GM23248 (cell line): ENCODE results near the gene GDF9. TPM values are rescaled to one million over a fixed set of nuclear protein-coding genes. Genes with fewer than 3 reads are reported as not detected.

ENCODE experiments used
- DNase-seq: peaks from one replicate; pipeline ENCODE4 v3.0.0-alpha.2; 2015
- H2AFZ ChIP-seq: fragments of 200-600 bp; sonication (generic); 2 replicates; pipeline ENCODE4 v1.6.1; 2016; ENCODE audit warnings: antibody characterized with exemption
- H3F3A ChIP-seq: fragments of 200-600 bp; sonication (generic); 2 replicates; pipeline ENCODE4 v1.6.1; 2016; ENCODE audit warnings: mild to moderate bottlenecking, antibody characterized with exemption, mixed run types; ENCODE audit not compliant: insufficient read depth
- H3K27ac ChIP-seq: fragments of 200-600 bp; sonication (generic); 2 replicates; pipeline ENCODE4 v1.5.1; 2016; ENCODE audit warnings: mild to moderate bottlenecking
- H3K27me3 ChIP-seq: fragments of 200-600 bp; sonication (generic); replicated peaks from 2 replicates; pipeline ENCODE4 v1.6.1; 2016; ENCODE audit warnings: mild to moderate bottlenecking; ENCODE audit not compliant: insufficient read depth
- H3K36me3 ChIP-seq: fragments of 200-600 bp; sonication (generic); 2 replicates; pipeline ENCODE4 v1.6.1; 2016; ENCODE audit warnings: low read depth, mild to moderate bottlenecking
- H3K4me1 ChIP-seq: fragments of 200-600 bp; sonication (generic); 2 replicates; pipeline ENCODE4 v1.6.1; 2016; ENCODE audit warnings: mild to moderate bottlenecking; ENCODE audit not compliant: insufficient read depth
- H3K4me2 ChIP-seq: fragments of 200-600 bp; sonication (generic); one replicate; pipeline ENCODE4 v1.6.1; 2016; ENCODE audit warnings: mild to moderate bottlenecking; ENCODE audit not compliant: unreplicated experiment
- H3K4me3 ChIP-seq: fragments of 200-600 bp; sonication (generic); 2 replicates; pipeline ENCODE4 v1.5.1; 2016; ENCODE audit warnings: mild to moderate bottlenecking
- H3K79me2 ChIP-seq: fragments of 200-600 bp; sonication (generic); 2 replicates; pipeline ENCODE4 v1.6.1; 2016; ENCODE audit warnings: mild to moderate bottlenecking; ENCODE audit not compliant: insufficient read depth
- H3K9ac ChIP-seq: fragments of 200-600 bp; sonication (generic); 2 replicates; pipeline ENCODE4 v1.6.1; 2016; ENCODE audit warnings: mild to moderate bottlenecking
- H3K9me2 ChIP-seq: fragments of 200-600 bp; sonication (generic); 2 replicates; pipeline ENCODE4 v1.6.1; 2016; ENCODE audit warnings: mixed run types, mild to moderate bottlenecking, moderate library complexity; ENCODE audit not compliant: insufficient read depth
- H3K9me3 ChIP-seq: fragments of 200-600 bp; sonication (generic); one replicate; pipeline ENCODE4 v1.6.1; 2017; ENCODE audit warnings: low read depth
- H4K20me1 ChIP-seq: fragments of 200-600 bp; sonication (generic); 2 replicates; pipeline ENCODE4 v1.6.0; 2016; ENCODE audit not compliant: insufficient read depth
- EZH2 ChIP-seq: fragments of 200-600 bp; sonication (generic); IDR thresholded peaks from 2 replicates; pipeline ENCODE4 v1.6.1; 2018; ENCODE audit warnings: antibody characterized with exemption, mild to moderate bottlenecking; ENCODE audit not compliant: insufficient read depth, poor library complexity, severe bottlenecking
- EZH2phosphoT487 ChIP-seq: fragments of 200-600 bp; sonication (generic); IDR thresholded peaks from 2 replicates; pipeline ENCODE4 v1.6.1; 2018; ENCODE audit warnings: antibody characterized with exemption, moderate library complexity, mild to moderate bottlenecking, low read depth; ENCODE audit not compliant: insufficient read depth
- WGBS, 2 experiments: methylation state at CpG; one replicate each; pipeline ENCODE4 v1.1.6; 2015 to 2017; ENCODE audit warnings: low lambda C conversion rate in 2 of 2, low coverage in 1 of 2; ENCODE audit errors: missing lambda C conversion rate in 2 of 2; 5-methylcytosine and 5-hydroxymethylcytosine counted together
- in situ Hi-C: fragments of 300-500 bp; cut with MboI; formaldehyde crosslinking; loops from 2 replicates; pipeline ENCODE4 v1.15.0; 2020
- polyA plus RNA-seq: library from polyadenylated mRNA; unstranded; fragments of >200 nt; fragmentation: Nextera tagmentation; extraction: Ambion mirVana; gene quantifications from 2 replicates; pipeline ENCODE4 v1.2.1, GENCODE V29; 2016
- total RNA-seq: library from RNA; depleted of rRNA; stranded (reverse); fragments of >200 nt; shearing (Covaris generic); gene quantifications from 2 replicates; pipeline ENCODE4 v1.2.3, GENCODE V29; 2014

The GDF9 gene
- total and polyA plus RNA-seq, 2 experiments from 2014 or later: 0.32 TPM; not detected in 1

- in situ Hi-C loops: no loop called here
- Histone ChIP-seq H2AFZ (no peak overlapping the region), H3K36me3 (peaks cover 36% of the 10 kb centered on the region), H3K4me3 (no peak overlapping the region), H3K9ac (no peak overlapping the region), H3K9me2 (no peaks in the 10 kb centered on the region), H3K27me3 (no peaks in the 10 kb centered on the region), H3K4me2 (no peak overlapping the region), H3F3A (peaks cover 21% of the 10 kb centered on the region; the same call in 1 of the 2 replicates), H4K20me1 (no peaks in the 10 kb centered on the region; the same call in 1 of the 2 replicates), H3K27ac (no peak overlapping the region), H3K9me3 (no peaks in the 10 kb centered on the region), H3K4me1 (no peaks in the 10 kb centered on the region), H3K79me2 (peaks cover 99% of the 10 kb centered on the region)
- WGBS, 2 experiments: 48 to 51% methylated on average over 2 of the region's 2 CpGs
- no peak for DNase-seq
- TF ChIP-seq EZH2 (no peak), EZH2phosphoT487 (no peak)
Observed at GRCh38 chr5:132905938-132906337, 39.7 kb upstream of the GDF9 start.

- Histone ChIP-seq H3F3A (peaks cover 28% of the 10 kb centered on the region), H3K9me2 (no peaks in the 10 kb centered on the region), H3K4me1 (no peaks in the 10 kb centered on the region), H3K9ac (no peak overlapping the region), H3K79me2 (peaks cover 99% of the 10 kb centered on the region), H3K4me2 (no peak overlapping the region), H3K9me3 (no peaks in the 10 kb centered on the region), H3K27me3 (no peaks in the 10 kb centered on the region), H3K27ac (no peak overlapping the region), H3K4me3 (no peak overlapping the region), H4K20me1 (no peaks in the 10 kb centered on the region; the same call in 1 of the 2 replicates), H3K36me3 (peaks cover 65% of the 10 kb centered on the region), H2AFZ (no peak overlapping the region)
- TF ChIP-seq EZH2phosphoT487 (no peak), EZH2 (no peak)
- in situ Hi-C loops: no loop called here
- DNase-seq: no peak
- WGBS, 2 experiments: 90 to 98% methylated on average over 3 of the region's 3 CpGs
Observed at GRCh38 chr5:132901730-132902129, 35.5 kb upstream of the GDF9 start.

GRCh38 chr5:132901036-132901435 is 34.8 kb upstream of the GDF9 start:
- in situ Hi-C loops: no loop called here
- Histone ChIP-seq H3K79me2 (peaks cover 99% of the 10 kb centered on the region), H3K9ac (no peak overlapping the region), H3K4me2 (no peak overlapping the region), H3K27me3 (no peaks in the 10 kb centered on the region), H3F3A (peaks cover 31% of the 10 kb centered on the region), H3K4me3 (no peak overlapping the region), H2AFZ (no peak overlapping the region), H3K4me1 (no peaks in the 10 kb centered on the region), H3K36me3 (peaks cover 72% of the 10 kb centered on the region), H4K20me1 (no peaks in the 10 kb centered on the region; the same call in 1 of the 2 replicates), H3K27ac (no peak overlapping the region), H3K9me2 (no peaks in the 10 kb centered on the region), H3K9me3 (no peaks in the 10 kb centered on the region)
- WGBS, 2 experiments: 98% methylated on average over 4 of the region's 4 CpGs
- TF ChIP-seq EZH2: no peak
- no peak for TF ChIP-seq EZH2phosphoT487
- DNase-seq: no peak

GRCh38 chr5:132898094-132898493 is 31.8 kb upstream of the GDF9 start:
- H3K36me3 ChIP-seq: peaks cover 83% of the 10 kb centered on the region
- H3F3A ChIP-seq: peaks cover 38% of the 10 kb centered on the region
- no peak overlapping the region for H3K27ac ChIP-seq
- no peaks in the 10 kb centered on the region for H3K4me1 ChIP-seq
- peaks cover 99% of the 10 kb centered on the region for H3K79me2 ChIP-seq
- no peak overlapping the region for H3K9ac ChIP-seq
- no peaks in the 10 kb centered on the region; the same call in 1 of the 2 replicates for H4K20me1 ChIP-seq
- 66 to 74% methylated on average over 3 of the region's 3 CpGs for WGBS, 2 experiments
- H3K4me2 ChIP-seq: no peak overlapping the region
- H3K9me2 ChIP-seq: no peaks in the 10 kb centered on the region
- H3K9me3 ChIP-seq: no peaks in the 10 kb centered on the region
- no peaks in the 10 kb centered on the region for H3K27me3 ChIP-seq
- in situ Hi-C loops: no loop called here
- no peak overlapping the region for H3K4me3 ChIP-seq
- no peak for TF ChIP-seq EZH2
- TF ChIP-seq EZH2phosphoT487: no peak
- no peak for DNase-seq
- H2AFZ ChIP-seq: no peak overlapping the region

- Histone ChIP-seq H3K27me3 (no peaks in the 10 kb centered on the region), H3K9ac (no peak overlapping the region), H3K4me3 (no peak overlapping the region), H3F3A (peaks cover 34% of the 10 kb centered on the region), H4K20me1 (no peaks in the 10 kb centered on the region), H3K9me2 (no peaks in the 10 kb centered on the region), H2AFZ (no peak overlapping the region), H3K36me3 (peaks cover 92% of the 10 kb centered on the region), H3K9me3 (no peaks in the 10 kb centered on the region), H3K4me1 (no peaks in the 10 kb centered on the region), H3K4me2 (no peak overlapping the region), H3K79me2 (peaks cover 99% of the 10 kb centered on the region), H3K27ac (no peak overlapping the region)
- TF ChIP-seq EZH2phosphoT487: no peak
- no peak for TF ChIP-seq EZH2
- in situ Hi-C loops: no loop called here
- no peak for DNase-seq
- 91% methylated on average over 7 of the region's 7 CpGs for WGBS, 2 experiments
Observed at GRCh38 chr5:132896685-132897084, 30.4 kb upstream of the GDF9 start.
